GM21619 (cell line): ENCODE measurements around the gene IZUMO4.
"Not testable (repeated sequence)": the region's sequence is repeated elsewhere in the genome, so short reads cannot be mapped to it uniquely, and the experiment has no call there.

Experiments used
- ATAC-seq: cut with Tn5 transposase; IDR thresholded peaks from one replicate; pipeline ENCODE4 v1.9.1; 2021; ENCODE audit not compliant: unreplicated experiment

Gene IZUMO4

GRCh38 chr19:2122251-2122650 lies 25.5 kb downstream of the IZUMO4 start:
- no peak for ATAC-seq

GRCh38 chr19:2122982-2123381 lies 26.3 kb downstream of the IZUMO4 start:
- ATAC-seq: no peak

GRCh38 chr19:2123682-2124387 lies 27.1 kb downstream of the IZUMO4 start:
- ATAC-seq: no peak

GRCh38 chr19:2126879-2127518 lies 30.3 kb downstream of the IZUMO4 start:
- ATAC-seq: no peak

GRCh38 chr19:2127758-2128157 lies 31.0 kb downstream of the IZUMO4 start:
- ATAC-seq: no peak

GRCh38 chr19:2128252-2128651 lies 31.5 kb downstream of the IZUMO4 start:
- ATAC-seq: not testable (repeated sequence)

GRCh38 chr19:2129022-2129421 lies 32.3 kb downstream of the IZUMO4 start:
- no peak for ATAC-seq

- ATAC-seq: no peak
Measured at GRCh38 chr19:2129486-2129885, 32.8 kb downstream of the IZUMO4 start.

- no peak for ATAC-seq
Measured at GRCh38 chr19:2129892-2130770, 33.4 kb downstream of the IZUMO4 start.

- ATAC-seq: not testable (repeated sequence)
Measured at GRCh38 chr19:2131012-2131975, 34.6 kb downstream of the IZUMO4 start.

GRCh38 chr19:2132191-2132590 lies 35.5 kb downstream of the IZUMO4 start:
- ATAC-seq: no peak

- no peak for ATAC-seq
Measured at GRCh38 chr19:2132731-2133490, 36.2 kb downstream of the IZUMO4 start.

GRCh38 chr19:2135474-2136402 lies 39.0 kb downstream of the IZUMO4 start:
- no peak for ATAC-seq

- ATAC-seq: no peak
Measured at GRCh38 chr19:2136796-2137195, 40.1 kb downstream of the IZUMO4 start.

GRCh38 chr19:2138061-2138728 lies 41.5 kb downstream of the IZUMO4 start:
- no peak for ATAC-seq

- ATAC-seq: no peak
Measured at GRCh38 chr19:2139385-2140137, 42.8 kb downstream of the IZUMO4 start.

GRCh38 chr19:2140138-2140569 lies 43.4 kb downstream of the IZUMO4 start:
- no peak for ATAC-seq
